GM23248 (cell line): ENCODE measurements around the gene CST9. TPM values are rescaled to one million over a fixed set of nuclear protein-coding genes. Genes with fewer than 3 reads are reported as not detected.
"Not testable (repeated sequence)": the region's sequence is repeated elsewhere in the genome, so short reads cannot be mapped to it uniquely, and the experiment has no call there.

Experiments used
- DNase-seq: peaks from one replicate; pipeline ENCODE4 v3.0.0-alpha.2; 2015
- H2AFZ ChIP-seq: fragments of 200-600 bp; sonication (generic); 2 replicates; pipeline ENCODE4 v1.6.1; 2016; ENCODE audit warnings: antibody characterized with exemption
- H3F3A ChIP-seq: fragments of 200-600 bp; sonication (generic); 2 replicates; pipeline ENCODE4 v1.6.1; 2016; ENCODE audit warnings: mild to moderate bottlenecking, antibody characterized with exemption, mixed run types; ENCODE audit not compliant: insufficient read depth
- H3K27ac ChIP-seq: fragments of 200-600 bp; sonication (generic); 2 replicates; pipeline ENCODE4 v1.5.1; 2016; ENCODE audit warnings: mild to moderate bottlenecking
- H3K27me3 ChIP-seq: fragments of 200-600 bp; sonication (generic); replicated peaks from 2 replicates; pipeline ENCODE4 v1.6.1; 2016; ENCODE audit warnings: mild to moderate bottlenecking; ENCODE audit not compliant: insufficient read depth
- H3K36me3 ChIP-seq: fragments of 200-600 bp; sonication (generic); 2 replicates; pipeline ENCODE4 v1.6.1; 2016; ENCODE audit warnings: low read depth, mild to moderate bottlenecking
- H3K4me1 ChIP-seq: fragments of 200-600 bp; sonication (generic); 2 replicates; pipeline ENCODE4 v1.6.1; 2016; ENCODE audit warnings: mild to moderate bottlenecking; ENCODE audit not compliant: insufficient read depth
- H3K4me2 ChIP-seq: fragments of 200-600 bp; sonication (generic); one replicate; pipeline ENCODE4 v1.6.1; 2016; ENCODE audit warnings: mild to moderate bottlenecking; ENCODE audit not compliant: unreplicated experiment
- H3K4me3 ChIP-seq: fragments of 200-600 bp; sonication (generic); 2 replicates; pipeline ENCODE4 v1.5.1; 2016; ENCODE audit warnings: mild to moderate bottlenecking
- H3K79me2 ChIP-seq: fragments of 200-600 bp; sonication (generic); 2 replicates; pipeline ENCODE4 v1.6.1; 2016; ENCODE audit warnings: mild to moderate bottlenecking; ENCODE audit not compliant: insufficient read depth
- H3K9ac ChIP-seq: fragments of 200-600 bp; sonication (generic); 2 replicates; pipeline ENCODE4 v1.6.1; 2016; ENCODE audit warnings: mild to moderate bottlenecking
- H3K9me2 ChIP-seq: fragments of 200-600 bp; sonication (generic); 2 replicates; pipeline ENCODE4 v1.6.1; 2016; ENCODE audit warnings: mixed run types, mild to moderate bottlenecking, moderate library complexity; ENCODE audit not compliant: insufficient read depth
- H3K9me3 ChIP-seq: fragments of 200-600 bp; sonication (generic); one replicate; pipeline ENCODE4 v1.6.1; 2017; ENCODE audit warnings: low read depth
- H4K20me1 ChIP-seq: fragments of 200-600 bp; sonication (generic); 2 replicates; pipeline ENCODE4 v1.6.0; 2016; ENCODE audit not compliant: insufficient read depth
- EZH2 ChIP-seq: fragments of 200-600 bp; sonication (generic); IDR thresholded peaks from 2 replicates; pipeline ENCODE4 v1.6.1; 2018; ENCODE audit warnings: antibody characterized with exemption, mild to moderate bottlenecking; ENCODE audit not compliant: insufficient read depth, poor library complexity, severe bottlenecking
- EZH2phosphoT487 ChIP-seq: fragments of 200-600 bp; sonication (generic); IDR thresholded peaks from 2 replicates; pipeline ENCODE4 v1.6.1; 2018; ENCODE audit warnings: antibody characterized with exemption, moderate library complexity, mild to moderate bottlenecking, low read depth; ENCODE audit not compliant: insufficient read depth
- WGBS, 2 experiments: methylation state at CpG; one replicate each; pipeline ENCODE4 v1.1.6; 2015 to 2017; ENCODE audit warnings: low lambda C conversion rate in 2 of 2, low coverage in 1 of 2; ENCODE audit errors: missing lambda C conversion rate in 2 of 2; 5-methylcytosine and 5-hydroxymethylcytosine counted together
- in situ Hi-C: fragments of 300-500 bp; cut with MboI; formaldehyde crosslinking; loops from 2 replicates; pipeline ENCODE4 v1.15.0; 2020
- polyA plus RNA-seq: library from polyadenylated mRNA; unstranded; fragments of >200 nt; fragmentation: Nextera tagmentation; extraction: Ambion mirVana; gene quantifications from 2 replicates; pipeline ENCODE4 v1.2.1, GENCODE V29; 2016
- total RNA-seq: library from RNA; depleted of rRNA; stranded (reverse); fragments of >200 nt; shearing (Covaris generic); gene quantifications from 2 replicates; pipeline ENCODE4 v1.2.3, GENCODE V29; 2014

The CST9 gene
- total and polyA plus RNA-seq, 2 experiments from 2014 or later = not detected

GRCh38 chr20:23636182-23636907 lies 30.6 kb upstream of the CST9 start:
- Histone ChIP-seq H3F3A (peaks cover 3% of the 10 kb centered on the region; the same call in 1 of the 2 replicates), H3K9ac (peak overlapping the region; percentile 95), H3K27me3 (no peaks in the 10 kb centered on the region), H3K4me3 (peak overlapping the region; percentile 85), H3K4me1 (peaks cover 17% of the 10 kb centered on the region), H3K36me3 (no peaks in the 10 kb centered on the region), H3K4me2 (peak overlapping the region; percentile 94), H3K9me2 (no peaks in the 10 kb centered on the region), H3K27ac (peak overlapping the region; percentile 83; the same call in 1 of the 2 replicates), H3K79me2 (peaks cover 23% of the 10 kb centered on the region), H2AFZ (no peak overlapping the region), H4K20me1 (no peaks in the 10 kb centered on the region), H3K9me3 (no peaks in the 10 kb centered on the region)
- DNase-seq = peak; percentile 46
- in situ Hi-C loops = no loop called here
- WGBS, 2 experiments = 54 to 57% methylated on average over 18 to 19 of the region's 19 CpGs
- no peak for TF ChIP-seq EZH2phosphoT487
- TF ChIP-seq EZH2 = no peak

- Histone ChIP-seq H3K4me2 (peak overlapping the region; percentile 94), H3K79me2 (peaks cover 23% of the 10 kb centered on the region), H3K4me3 (peak overlapping the region; percentile 85), H3K4me1 (peaks cover 17% of the 10 kb centered on the region)
- in situ Hi-C loops, H3K9me3 ChIP-seq, H3K27me3 ChIP-seq, H3K27ac ChIP-seq, H3K9ac ChIP-seq, H3K9me2 ChIP-seq, H3F3A ChIP-seq, DNase-seq, H4K20me1 ChIP-seq, H3K36me3 ChIP-seq, H2AFZ ChIP-seq: not testable (repeated sequence)
- WGBS, 2 experiments = 88 to 93% methylated on average over 2 of the region's 2 CpGs
Measured at GRCh38 chr20:23635768-23636090, 30.0 kb upstream of the CST9 start.

GRCh38 chr20:23634985-23635767 lies 29.5 kb upstream of the CST9 start:
- in situ Hi-C loops = no loop called here
- peaks cover 23% of the 10 kb centered on the region for H3K79me2 ChIP-seq
- no peaks in the 10 kb centered on the region for H3K36me3 ChIP-seq
- H3K27ac ChIP-seq = no peak overlapping the region
- peak; percentile 32 for DNase-seq
- no peaks in the 10 kb centered on the region for H3F3A ChIP-seq
- TF ChIP-seq EZH2 (no peak), EZH2phosphoT487 (no peak)
- H3K9ac ChIP-seq = no peak overlapping the region
- no peaks in the 10 kb centered on the region for H3K27me3 ChIP-seq
- no peak overlapping the region for H3K4me2 ChIP-seq
- no peak overlapping the region for H3K4me3 ChIP-seq
- H3K9me2 ChIP-seq = no peaks in the 10 kb centered on the region
- H3K9me3 ChIP-seq = no peaks in the 10 kb centered on the region
- H2AFZ ChIP-seq = no peak overlapping the region
- peaks cover 17% of the 10 kb centered on the region for H3K4me1 ChIP-seq
- no peaks in the 10 kb centered on the region for H4K20me1 ChIP-seq
- WGBS, 2 experiments = 41 to 44% methylated on average over 12 of the region's 12 CpGs

- Histone ChIP-seq H4K20me1 (no peaks in the 10 kb centered on the region), H3K4me3 (no peak overlapping the region), H3K9ac (no peak overlapping the region), H3K79me2 (peaks cover 23% of the 10 kb centered on the region), H3K9me3 (no peaks in the 10 kb centered on the region), H3K27ac (no peak overlapping the region), H3K9me2 (no peaks in the 10 kb centered on the region), H3K4me2 (no peak overlapping the region), H3K36me3 (no peaks in the 10 kb centered on the region), H3K4me1 (peaks cover 20% of the 10 kb centered on the region), H3F3A (no peaks in the 10 kb centered on the region), H2AFZ (no peak overlapping the region), H3K27me3 (no peaks in the 10 kb centered on the region)
- no peak for DNase-seq
- TF ChIP-seq EZH2phosphoT487 (no peak), EZH2 (no peak)
- 85 to 91% methylated on average over 8 of the region's 8 CpGs for WGBS, 2 experiments
- in situ Hi-C loops = no loop called here
Measured at GRCh38 chr20:23634044-23634801, 28.5 kb upstream of the CST9 start.
